ENCODE data around the gene NRCAM.

The NRCAM gene

DNA sequence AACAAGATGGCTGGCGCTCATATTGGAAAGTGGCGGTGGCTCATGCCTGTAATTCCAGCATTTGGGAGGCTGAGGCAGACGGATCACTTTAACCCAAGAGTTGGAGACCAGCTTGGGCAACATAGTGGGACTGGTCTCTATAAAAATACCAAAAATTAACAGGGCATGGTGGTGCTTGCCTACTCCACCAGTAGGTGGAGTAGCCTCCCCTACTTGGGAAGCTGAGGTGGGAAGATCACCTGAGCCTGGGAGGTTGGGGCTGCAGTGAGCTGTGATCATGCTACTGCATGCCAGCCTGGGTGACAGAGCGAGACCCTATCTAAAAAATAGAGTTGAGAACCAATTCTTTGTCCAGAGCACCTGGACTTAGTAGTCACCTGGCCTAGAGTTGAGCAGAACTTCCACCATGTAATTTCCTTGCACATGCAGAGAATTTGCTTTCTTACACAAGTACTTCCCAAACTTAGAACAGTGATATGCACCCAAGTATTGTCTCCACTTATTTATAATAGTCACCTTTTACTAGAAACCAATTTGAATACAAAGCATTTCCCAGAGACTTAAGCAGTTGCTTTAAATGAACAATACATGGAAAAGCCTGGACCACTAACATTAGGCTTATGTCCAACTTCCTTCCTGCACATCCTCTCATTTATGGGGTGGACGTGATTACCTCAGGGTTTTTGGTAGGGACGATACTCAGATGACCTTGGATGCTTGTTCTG lies 342.0 kb downstream of the NRCAM start:
- peak; percentile 40 for DNase-seq

DNA sequence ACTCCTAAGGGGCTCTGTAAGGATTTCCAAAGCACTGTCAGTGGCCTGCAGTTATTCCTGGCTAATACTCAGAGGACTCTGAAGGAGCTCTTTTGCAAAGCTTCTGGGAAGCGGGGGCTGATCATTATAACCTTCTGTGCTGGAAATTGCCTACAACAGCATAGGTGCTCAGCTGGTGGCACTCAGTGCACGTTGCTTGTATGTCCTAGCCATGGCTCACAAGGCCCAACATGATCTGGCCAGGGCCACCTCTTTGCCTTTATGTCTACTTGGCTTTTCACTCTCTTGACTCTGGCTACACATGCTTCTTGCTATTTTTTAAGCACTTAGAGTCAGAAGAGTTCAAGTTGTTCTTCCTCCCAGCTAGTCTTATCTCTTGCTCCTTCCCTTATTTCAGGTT lies 343.6 kb downstream of the NRCAM start:
- no peak for DNase-seq

DNA sequence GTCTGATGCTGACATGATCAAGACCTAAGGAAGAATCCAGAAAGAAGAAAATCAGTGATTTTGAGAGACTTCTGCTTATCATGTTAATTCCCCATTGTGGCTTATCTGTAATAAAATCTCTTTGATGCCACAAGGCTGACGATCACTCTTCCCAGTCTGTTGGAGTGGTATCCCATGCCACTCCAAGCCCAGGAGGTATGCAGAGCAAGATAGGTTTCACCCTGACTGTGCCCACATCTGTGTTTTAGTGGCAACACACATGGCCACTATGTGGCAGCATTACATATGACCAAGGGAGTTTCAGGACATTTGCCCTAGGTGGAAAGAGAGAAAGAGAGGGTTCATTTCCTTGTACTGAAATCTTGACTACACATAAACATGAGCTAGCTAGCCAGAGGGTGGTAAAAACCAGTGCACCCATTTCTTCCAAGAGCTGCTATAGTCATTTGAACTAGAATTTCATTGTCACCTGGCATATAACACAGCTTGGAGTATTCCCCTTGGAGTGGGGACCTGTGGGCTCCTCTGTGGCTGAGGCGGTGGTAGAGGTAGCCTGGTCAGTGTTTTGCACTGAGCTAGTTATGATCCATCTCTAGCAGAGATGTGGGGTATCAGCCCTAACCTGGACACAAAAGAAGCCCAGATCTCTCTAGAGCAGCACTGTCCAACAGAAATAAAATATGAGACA lies 346.9 kb downstream of the NRCAM start:
- DNase-seq, result peak; percentile 20

DNA sequence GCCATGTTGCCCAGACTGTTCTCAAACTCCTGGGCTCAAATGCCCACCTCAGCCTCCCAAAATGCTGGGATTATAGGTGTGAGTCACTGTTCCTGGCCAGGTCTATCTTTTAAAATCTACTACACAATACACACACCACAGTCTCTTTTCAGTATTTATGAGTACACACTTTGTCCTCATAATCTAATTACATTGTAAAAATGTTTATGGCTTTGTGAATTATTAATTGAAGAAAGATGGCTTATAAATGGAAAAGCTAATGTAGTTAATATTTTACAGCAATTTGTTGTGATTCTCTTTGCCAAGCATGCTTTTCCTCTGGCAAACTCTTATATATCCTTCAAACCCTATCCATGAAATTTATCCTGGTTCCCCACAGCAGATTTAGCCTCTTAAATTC lies 348.1 kb downstream of the NRCAM start:
- no peak for DNase-seq

DNA sequence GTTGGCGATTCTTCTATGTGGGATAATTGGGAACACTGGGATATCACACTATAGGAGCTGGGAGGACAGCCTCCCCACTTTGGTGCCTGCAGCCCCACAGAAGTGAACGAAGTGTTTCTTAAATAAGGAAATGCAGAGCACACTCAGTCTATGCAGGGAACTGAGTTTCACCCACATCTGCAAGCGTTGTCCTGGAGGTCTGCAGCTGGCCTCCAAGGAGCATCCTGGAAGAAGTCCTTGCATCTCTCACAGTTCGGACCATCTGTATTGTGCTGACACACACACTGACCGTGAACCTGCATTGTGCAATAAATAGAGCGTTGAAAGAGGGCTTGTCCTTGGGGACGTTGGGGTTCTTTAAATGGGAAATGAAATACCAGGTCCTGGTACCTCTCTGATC lies 351.9 kb downstream of the NRCAM start:
- no peak for DNase-seq

DNA sequence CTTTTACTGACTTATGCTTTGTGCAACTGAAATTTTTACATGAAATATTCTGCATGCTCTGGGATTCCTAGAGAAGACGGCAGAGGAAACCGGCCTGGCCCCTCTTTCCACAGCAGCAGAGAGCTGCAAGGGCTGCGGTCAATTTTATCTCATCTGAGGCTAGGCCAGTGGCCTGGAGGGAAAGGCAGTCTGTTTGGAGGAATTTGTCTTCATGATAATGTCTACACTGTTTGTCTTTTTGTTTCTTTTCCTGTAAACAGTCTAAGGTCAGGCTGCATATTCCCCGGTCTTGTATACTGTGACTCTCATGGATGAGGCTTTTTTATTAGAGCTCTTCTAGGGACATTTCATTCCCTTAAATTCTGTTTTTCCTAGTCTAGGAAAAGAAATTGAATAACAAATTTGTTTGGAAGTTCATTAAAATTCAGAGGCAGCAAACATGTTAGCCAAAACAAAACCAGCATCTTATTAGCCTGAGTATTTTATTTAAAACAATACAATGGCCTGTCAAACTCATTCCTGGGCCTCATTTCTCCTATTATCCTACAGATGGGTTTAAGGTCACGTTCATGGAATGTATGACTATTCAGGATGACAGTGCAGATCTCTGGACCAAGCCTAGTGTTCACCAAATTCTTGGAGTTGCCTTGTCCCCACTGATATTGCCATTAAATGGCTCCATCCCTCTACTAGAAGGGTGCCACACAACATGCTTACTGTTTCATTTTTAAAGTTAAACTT lies 352.5 kb downstream of the NRCAM start:
- DNase-seq, result no peak

DNA sequence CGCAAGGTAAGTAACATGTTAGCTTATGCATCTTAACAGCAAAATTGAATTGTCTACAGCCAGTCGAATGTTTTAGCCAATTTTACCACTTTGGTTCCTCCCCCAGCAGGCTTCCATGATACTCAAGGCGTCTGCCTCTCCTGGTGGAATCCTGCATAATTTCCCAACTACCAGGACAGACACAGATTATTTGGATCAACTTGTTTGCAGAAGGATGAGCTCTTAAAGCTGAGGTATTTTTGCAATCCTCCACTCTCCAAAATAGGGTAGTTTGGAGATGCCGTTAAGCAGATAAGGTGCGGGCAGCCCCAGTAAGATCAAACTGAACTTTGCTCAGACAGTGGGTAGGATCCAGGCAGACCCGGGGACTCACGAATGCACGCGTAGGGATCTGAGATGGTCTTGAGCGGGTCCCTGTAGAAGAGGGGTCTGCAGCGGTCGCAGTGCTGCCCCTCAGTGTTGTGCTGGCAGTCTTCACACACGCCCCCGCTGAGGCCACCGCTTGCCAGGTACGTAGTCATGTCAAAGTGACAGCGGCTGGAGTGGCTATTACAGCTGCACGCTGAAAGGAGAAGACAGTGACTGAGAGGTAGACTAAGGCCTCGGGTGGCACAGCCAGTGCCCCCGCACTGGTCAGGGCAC lies 353.4 kb downstream of the NRCAM start:
- DNase-seq, result no peak

DNA sequence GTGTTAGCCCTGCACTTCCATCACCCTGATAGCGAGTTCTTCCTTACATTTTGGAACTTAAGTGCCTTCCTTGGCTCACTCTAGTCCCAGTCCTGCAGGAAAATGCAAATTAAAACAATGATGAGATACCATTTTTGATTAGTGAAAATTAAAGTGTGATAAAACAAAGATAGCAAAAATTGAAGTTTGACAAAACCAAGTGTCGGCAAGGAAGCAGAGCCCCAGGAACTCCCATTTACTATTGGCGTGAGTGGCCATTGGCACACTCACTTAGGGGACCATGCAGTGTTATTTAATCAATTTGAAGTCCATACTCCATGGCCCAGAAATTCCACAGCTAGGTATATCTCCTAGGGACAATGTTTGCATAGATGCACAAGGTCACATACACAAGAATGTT lies 354.5 kb downstream of the NRCAM start:
- no peak for DNase-seq

DNA sequence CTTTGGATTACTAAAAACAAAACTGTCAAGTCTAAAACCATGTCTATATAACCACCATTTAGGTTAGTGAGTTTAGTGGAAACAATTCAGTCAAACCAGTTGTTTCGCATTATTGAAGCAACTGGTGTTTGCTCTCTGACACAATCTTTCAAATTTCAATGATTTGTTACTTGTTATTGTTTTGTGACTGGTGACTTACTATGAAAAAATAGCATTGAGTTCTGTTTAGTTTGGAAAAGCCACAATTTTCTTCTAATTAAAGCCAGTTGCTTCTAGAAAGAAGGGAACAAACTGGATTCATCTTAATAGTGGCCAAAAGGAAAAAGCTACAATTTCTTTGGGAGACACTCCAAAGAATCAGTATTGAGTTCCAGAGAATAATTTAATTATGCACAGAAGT lies 356.5 kb downstream of the NRCAM start:
- DNase-seq, result no peak

DNA sequence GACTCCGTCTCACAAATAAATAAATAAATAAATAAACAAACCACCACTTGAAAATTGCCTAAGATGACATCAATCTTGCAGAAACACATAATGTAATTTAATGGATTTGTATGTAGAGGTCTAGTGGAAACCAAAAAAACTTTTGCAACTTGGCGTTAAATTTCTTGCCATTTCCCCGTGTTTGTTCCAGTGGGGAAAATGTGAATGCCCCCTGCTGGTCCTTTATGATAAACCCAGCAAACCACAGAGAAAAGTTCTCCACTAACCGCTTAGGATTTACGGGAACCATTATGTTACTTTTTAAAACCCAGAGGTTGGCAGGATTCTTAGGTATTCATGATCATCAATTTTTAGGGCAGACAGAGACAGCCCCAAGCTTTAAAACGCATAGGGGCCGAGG lies 358.5 kb downstream of the NRCAM start:
- DNase-seq, result no peak
